Caco-2 (cell line): ENCODE measurements around the gene ZNF334. TPM values are rescaled to one million over a fixed set of nuclear protein-coding genes. Genes with fewer than 3 reads are reported as not detected.

Experiments used
- BruUV-seq: library from RNA; stranded (reverse); fragments of 400-500 nt; replicated peaks from 2 replicates; lab custom pipeline; 2021; lab: Mats Ljungman, UMichigan
- CTCF ChIA-PET: fragments of 300-600 bp; sonication (Branson Sonifier 250); formaldehyde crosslinking; loops from one replicate; lab custom pipeline; 2022; ENCODE audit warnings: antibody characterized with exemption; lab: Charles Lee
- POLR2A ChIA-PET: fragments of 300-600 bp; sonication (Branson Sonifier 250); formaldehyde crosslinking; loops from one replicate; lab custom pipeline; 2022; ENCODE audit warnings: antibody characterized with exemption; lab: Charles Lee
- DNase-seq, 2 experiments: peaks; one replicate each; pipeline versions ENCODE4 v3.0.0 to v3.0.0-alpha.2; 2020 to 2022
- H3K27me3 ChIP-seq: replicated peaks from 2 replicates; pipeline ENCODE4 v1.6.0; 2011; ENCODE audit warnings: low read length; ENCODE audit not compliant: control insufficient read depth, insufficient read depth
- H3K36me3 ChIP-seq: 2 replicates; pipeline ENCODE4 v1.5.1; 2011; ENCODE audit warnings: low read length; ENCODE audit not compliant: control insufficient read depth, insufficient read depth
- H3K4me1 ChIP-seq: fragments of 250-450 bp; sonication (Bioruptor Pico); 2 replicates; pipeline ENCODE4 v1.5.1; 2020; ENCODE audit warnings: mild to moderate bottlenecking
- H3K4me3 ChIP-seq: 2 replicates; pipeline ENCODE4 v1.5.1; 2011; ENCODE audit warnings: low read depth, mild to moderate bottlenecking, control low read depth, low read length
- H3K9me3 ChIP-seq: fragments of 250-450 bp; sonication (Bioruptor Pico); 2 replicates; pipeline ENCODE4 v1.5.1; 2020; ENCODE audit warnings: mild to moderate bottlenecking, moderate library complexity
- H3K27ac Mint-ChIP-seq: one replicate; pipeline ENCODE4 v1.8.0; 2022; ENCODE audit warnings: mixed read lengths; ENCODE audit not compliant: unreplicated experiment
- H3K27me3 Mint-ChIP-seq: one replicate; pipeline ENCODE4 v1.8.0; 2022; ENCODE audit warnings: mixed read lengths; ENCODE audit not compliant: insufficient read depth, unreplicated experiment
- H3K36me3 Mint-ChIP-seq: one replicate; pipeline ENCODE4 v1.8.0; 2022; ENCODE audit warnings: mild to moderate bottlenecking, mixed read lengths; ENCODE audit not compliant: insufficient read depth, unreplicated experiment
- H3K4me1 Mint-ChIP-seq: one replicate; pipeline ENCODE4 v1.8.0; 2022; ENCODE audit warnings: low read depth, mixed read lengths; ENCODE audit not compliant: unreplicated experiment
- H3K4me3 Mint-ChIP-seq: one replicate; pipeline ENCODE4 v1.8.0; 2022; ENCODE audit warnings: mild to moderate bottlenecking, moderate library complexity, mixed read lengths; ENCODE audit not compliant: unreplicated experiment
- H3K9me3 Mint-ChIP-seq: one replicate; pipeline ENCODE4 v1.8.0; 2022; ENCODE audit warnings: mixed read lengths; ENCODE audit not compliant: unreplicated experiment
- intact Hi-C: fragments of 100-400 bp; cut with micrococcal nuclease; formaldehyde crosslinking; loops from one replicate; pipeline ENCODE4 v1.10.0; 2022; ENCODE audit not compliant: unreplicated experiment
- total RNA-seq: library from RNA; stranded (reverse); gene quantifications from 2 replicates; pipeline ENCODE4 v1.2.3, GENCODE V29; 2022
- TF ChIP-seq, protein P1 (sequence below), 2 experiments: fragments of 200-600 bp in 1 of 2; IDR thresholded peaks; 1 replicate in 1 of 2; 2 replicates in 1 of 2; pipeline versions ENCODE4 v1.5.1 to v1.8.0; 2011 to 2022; ENCODE audit warnings: antibody characterized with exemption in 1 of 2, control low read depth in 1 of 2, inconsistent platforms in 1 of 2, low read depth in 1 of 2, low read length in 1 of 2, mild to moderate bottlenecking in 1 of 2, moderate library complexity in 1 of 2; ENCODE audit not compliant: insufficient read depth in 1 of 2, severe bottlenecking in 1 of 2, unreplicated experiment in 1 of 2

ZNF334 gene
- total RNA-seq, 1 experiment from 2014 or later, result not detected

DNA sequence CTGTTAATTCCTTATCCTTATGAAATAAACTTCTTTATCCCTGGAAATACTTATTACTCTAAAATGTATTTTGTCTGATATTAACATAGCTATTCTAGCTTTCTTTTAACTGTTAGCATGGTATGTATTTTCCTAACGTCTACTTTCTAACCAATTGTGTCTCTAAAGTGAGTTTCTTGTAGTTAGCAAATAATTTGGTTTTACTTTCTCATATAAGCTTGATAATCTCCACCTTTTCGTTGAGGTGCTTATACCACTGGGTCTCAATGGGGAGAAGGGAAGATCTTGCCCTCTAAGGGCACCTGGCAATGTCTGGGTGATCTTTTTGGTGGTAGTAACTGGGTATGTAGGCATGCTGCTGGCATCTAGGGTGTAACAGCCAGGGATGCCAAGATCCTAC, 25.7 kb downstream of the ZNF334 start:
- TF ChIP-seq, protein P1, sequence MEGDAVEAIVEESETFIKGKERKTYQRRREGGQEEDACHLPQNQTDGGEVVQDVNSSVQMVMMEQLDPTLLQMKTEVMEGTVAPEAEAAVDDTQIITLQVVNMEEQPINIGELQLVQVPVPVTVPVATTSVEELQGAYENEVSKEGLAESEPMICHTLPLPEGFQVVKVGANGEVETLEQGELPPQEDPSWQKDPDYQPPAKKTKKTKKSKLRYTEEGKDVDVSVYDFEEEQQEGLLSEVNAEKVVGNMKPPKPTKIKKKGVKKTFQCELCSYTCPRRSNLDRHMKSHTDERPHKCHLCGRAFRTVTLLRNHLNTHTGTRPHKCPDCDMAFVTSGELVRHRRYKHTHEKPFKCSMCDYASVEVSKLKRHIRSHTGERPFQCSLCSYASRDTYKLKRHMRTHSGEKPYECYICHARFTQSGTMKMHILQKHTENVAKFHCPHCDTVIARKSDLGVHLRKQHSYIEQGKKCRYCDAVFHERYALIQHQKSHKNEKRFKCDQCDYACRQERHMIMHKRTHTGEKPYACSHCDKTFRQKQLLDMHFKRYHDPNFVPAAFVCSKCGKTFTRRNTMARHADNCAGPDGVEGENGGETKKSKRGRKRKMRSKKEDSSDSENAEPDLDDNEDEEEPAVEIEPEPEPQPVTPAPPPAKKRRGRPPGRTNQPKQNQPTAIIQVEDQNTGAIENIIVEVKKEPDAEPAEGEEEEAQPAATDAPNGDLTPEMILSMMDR (IDR thresholded peaks at IDR 0.05; ENCODE audit: insufficient read depth in 1 of 2, low read depth in 1 of 2, low read length in 1 of 2, severe bottlenecking in 1 of 2, unreplicated experiment in 1 of 2), result no peak
- Histone ChIP-seq H3K4me1 (no peaks in the 10 kb centered on the region), H3K4me3 (no peak overlapping the region), H3K27me3 (no peaks in the 10 kb centered on the region; the same call in 1 of the 2 replicates), H3K36me3 (no peaks in the 10 kb centered on the region), H3K9me3 (no peaks in the 10 kb centered on the region)
- Mint-ChIP-seq H3K27me3 (peaks cover 43% of the 10 kb centered on the region), H3K4me1 (peaks cover 7% of the 10 kb centered on the region), H3K9me3 (no peaks in the 10 kb centered on the region), H3K27ac (no peak overlapping the region), H3K36me3 (no peaks in the 10 kb centered on the region), H3K4me3 (no peak overlapping the region)
- ChIA-PET POLR2A (no interaction called here), CTCF (no interaction called here)
- no TSS peak for BruUV-seq
- no peak for DNase-seq
- intact Hi-C loops, result loop anchor here (2.0 kb wide), 1 partner anchor 355 kb away; no protein-coding TSS in a partner anchor

DNA sequence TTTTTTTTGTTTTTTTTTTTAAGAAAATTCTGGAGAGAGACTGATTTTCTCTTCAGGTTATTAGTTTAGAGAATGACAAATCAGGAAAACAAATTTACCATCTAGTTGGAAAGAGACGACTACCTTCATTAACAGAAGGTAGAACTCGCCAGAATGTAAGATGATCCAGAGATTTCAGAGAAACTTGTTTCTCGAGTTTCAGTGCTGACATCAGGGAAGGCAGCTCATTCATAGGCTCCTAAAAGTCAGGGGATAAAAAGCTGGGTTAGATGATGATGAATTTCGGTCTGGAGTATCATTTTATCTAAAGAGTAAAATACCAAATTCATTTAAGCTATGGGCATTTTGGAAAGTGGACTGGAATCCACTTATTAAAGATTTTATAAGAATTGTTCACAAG, 27.9 kb downstream of the ZNF334 start:
- Histone ChIP-seq H3K9me3 (no peaks in the 10 kb centered on the region), H3K4me1 (no peaks in the 10 kb centered on the region), H3K4me3 (no peak overlapping the region), H3K36me3 (no peaks in the 10 kb centered on the region), H3K27me3 (no peaks in the 10 kb centered on the region; the same call in 1 of the 2 replicates)
- H3K4me3 Mint-ChIP-seq, result no peak overlapping the region
- CTCF ChIA-PET, result no interaction called here
- H3K9me3 Mint-ChIP-seq, result no peaks in the 10 kb centered on the region
- peaks cover 7% of the 10 kb centered on the region for H3K4me1 Mint-ChIP-seq
- POLR2A ChIA-PET, result no interaction called here
- no TSS peak for BruUV-seq
- intact Hi-C loops, result no loop called here
- no peak for DNase-seq
- TF ChIP-seq, protein P1 (IDR thresholded peaks at IDR 0.05; ENCODE audit: insufficient read depth in 1 of 2, low read depth in 1 of 2, low read length in 1 of 2, severe bottlenecking in 1 of 2, unreplicated experiment in 1 of 2), result no peak
- no peak overlapping the region for H3K27ac Mint-ChIP-seq
- no peaks in the 10 kb centered on the region for H3K36me3 Mint-ChIP-seq
- H3K27me3 Mint-ChIP-seq, result peaks cover 30% of the 10 kb centered on the region

DNA sequence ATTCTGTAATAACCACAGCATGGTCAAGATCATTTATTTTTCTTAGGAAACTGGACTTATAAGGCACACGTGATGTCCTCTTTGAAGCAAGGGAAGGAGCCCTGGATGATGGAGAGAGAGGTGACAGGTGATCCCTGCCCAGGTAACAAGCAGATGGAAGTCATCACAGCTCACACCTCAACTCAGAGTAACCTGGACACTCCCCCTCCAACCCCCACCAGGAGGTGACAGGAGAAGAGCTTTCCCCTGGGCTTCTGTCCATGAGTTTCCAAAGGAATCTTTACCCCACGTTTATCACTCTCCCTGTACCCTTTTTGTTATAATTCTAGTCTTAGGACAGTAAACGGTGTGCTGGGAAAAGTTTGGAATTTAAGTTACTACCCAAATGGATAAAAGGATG, 28.4 kb downstream of the ZNF334 start:
- Mint-ChIP-seq H3K4me3 (no peak overlapping the region), H3K36me3 (no peaks in the 10 kb centered on the region)
- TF ChIP-seq, protein P1 (IDR thresholded peaks at IDR 0.05; ENCODE audit: insufficient read depth in 1 of 2, low read depth in 1 of 2, low read length in 1 of 2, severe bottlenecking in 1 of 2, unreplicated experiment in 1 of 2), result no peak

More for the DNA sequence above, 28.4 kb downstream of the ZNF334 start:
- H3K27me3 ChIP-seq, result no peaks in the 10 kb centered on the region; the same call in 1 of the 2 replicates
- H3K4me1 Mint-ChIP-seq, result peaks cover 7% of the 10 kb centered on the region
- intact Hi-C loops, result no loop called here
- H3K4me3 ChIP-seq, result no peak overlapping the region
- no peak for DNase-seq
- no peaks in the 10 kb centered on the region for H3K9me3 Mint-ChIP-seq
- no peaks in the 10 kb centered on the region for H3K4me1 ChIP-seq
- POLR2A ChIA-PET, result no interaction called here
- no peaks in the 10 kb centered on the region for H3K36me3 ChIP-seq
- no TSS peak for BruUV-seq
- H3K27ac Mint-ChIP-seq, result no peak overlapping the region
- H3K27me3 Mint-ChIP-seq, result peaks cover 30% of the 10 kb centered on the region
- CTCF ChIA-PET, result no interaction called here
- no peaks in the 10 kb centered on the region for H3K9me3 ChIP-seq
